Astrocyte of the cerebellum (primary cell): ENCODE data around the gene AGBL1.

Source experiments
- DNase-seq: peaks from one replicate; pipeline ENCODE4 v3.0.0-alpha.2; 2011; ENCODE audit warnings: low read depth
- H3K4me3 ChIP-seq: 2 replicates; pipeline ENCODE4 v1.5.1; 2011; ENCODE audit warnings: mild to moderate bottlenecking, low read depth, low read length, moderate library complexity
- CTCF ChIP-seq: IDR thresholded peaks from 2 replicates; pipeline ENCODE4 v1.5.1; 2012; ENCODE audit warnings: low read length, low read depth, moderate library complexity, mild to moderate bottlenecking; ENCODE audit errors: missing control alignments
- in situ Hi-C: cut with HindIII; loops from 2 replicates; pipeline ENCODE4 v1.10.0; 2017; ENCODE audit warnings: low sequenced_read_pairs

AGBL1 gene

GRCh38 chr15:86735247-86736040, 655.8 kb downstream of the AGBL1 start:
- no peak overlapping the region for H3K4me3 ChIP-seq
- no peak for TF ChIP-seq CTCF
- DNase-seq: no peak
- in situ Hi-C loops: no loop called here

DNA sequence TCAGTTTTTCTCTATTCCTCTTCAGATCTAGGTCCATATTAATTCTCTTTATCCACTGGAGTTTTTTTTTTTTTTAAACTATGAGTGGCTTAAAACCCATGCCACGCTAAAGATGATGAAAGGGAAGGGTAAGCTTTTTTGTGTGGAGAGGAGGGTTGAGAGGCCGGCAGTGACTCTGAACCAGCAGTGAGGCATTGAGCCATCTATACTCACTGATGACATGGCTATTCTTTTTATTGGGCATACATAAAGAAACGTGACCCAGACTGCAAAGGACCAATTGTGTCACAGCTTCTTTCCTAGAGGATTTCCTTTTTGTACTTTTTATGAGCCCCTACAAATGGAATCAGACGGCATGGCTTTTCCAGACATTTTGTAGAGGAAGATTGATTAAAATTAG, 662.2 kb downstream of the AGBL1 start:
- in situ Hi-C loops: no loop called here
- no peak overlapping the region for H3K4me3 ChIP-seq
- TF ChIP-seq CTCF: no peak
- DNase-seq: no peak

DNA sequence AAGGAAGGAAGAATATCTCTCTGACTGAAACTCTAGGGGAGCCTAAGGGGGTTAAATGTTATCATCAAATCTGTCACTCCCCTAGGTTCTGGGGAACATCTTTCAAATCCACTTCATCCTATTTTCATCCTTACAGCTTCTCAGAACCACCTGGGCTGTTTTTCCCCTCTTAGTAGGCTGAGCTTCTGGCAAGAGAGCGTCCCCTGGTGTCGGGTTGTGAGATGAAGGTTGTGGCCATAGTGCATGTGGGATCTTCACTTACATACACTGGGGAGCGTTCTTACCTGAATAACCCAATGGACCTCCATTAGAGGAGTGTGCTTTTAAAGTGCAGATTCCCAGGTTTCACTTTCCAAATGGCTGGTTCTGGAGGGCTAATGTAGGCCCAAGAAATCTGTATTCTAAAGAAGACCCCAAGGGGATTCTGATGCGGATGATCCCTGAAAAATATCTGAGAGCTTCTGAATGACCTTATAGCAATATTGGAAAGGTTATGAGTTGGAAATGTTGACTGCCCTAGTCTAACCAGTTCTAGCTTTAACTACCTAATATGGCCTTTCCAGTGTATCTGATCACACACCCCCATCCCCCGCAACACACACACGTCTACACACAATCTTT, 663.7 kb downstream of the AGBL1 start:
- peak; percentile 28 for TF ChIP-seq CTCF
- H3K4me3 ChIP-seq: no peak overlapping the region
- in situ Hi-C loops: no loop called here
- no peak for DNase-seq

DNA sequence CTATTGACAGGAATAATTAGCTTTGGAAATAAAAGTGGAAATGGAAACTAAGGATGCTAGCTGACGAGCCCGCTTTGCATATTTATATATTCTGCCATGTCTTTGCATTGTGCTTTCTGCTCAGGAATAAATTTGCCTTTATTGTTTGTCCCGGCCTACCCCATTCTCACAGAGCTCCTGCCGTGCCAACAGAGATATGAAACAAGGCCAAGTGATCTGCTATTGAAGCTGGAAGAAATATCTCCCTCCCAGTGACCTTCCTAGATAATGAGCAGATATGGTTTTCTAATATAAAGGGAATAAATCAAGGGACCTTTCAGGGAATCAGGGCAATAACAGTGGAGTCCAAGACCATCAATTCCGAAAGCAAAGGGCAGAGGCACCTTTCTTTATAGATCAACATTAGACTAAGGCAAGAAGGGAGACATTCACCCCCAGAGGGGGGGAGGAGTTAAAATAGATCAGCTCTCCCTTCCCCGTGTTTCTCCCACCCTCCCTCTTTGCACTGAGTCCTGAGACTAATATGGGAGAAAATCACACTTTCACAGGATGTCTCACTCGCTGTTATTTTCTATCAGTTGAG, 664.6 kb downstream of the AGBL1 start:
- no peak for DNase-seq
- no peak overlapping the region for H3K4me3 ChIP-seq
- TF ChIP-seq CTCF: no peak
- in situ Hi-C loops: no loop called here

GRCh38 chr15:86751116-86751515, 671.4 kb downstream of the AGBL1 start:
- no peak for TF ChIP-seq CTCF
- no peak overlapping the region for H3K4me3 ChIP-seq
- in situ Hi-C loops: no loop called here
- no peak for DNase-seq

- in situ Hi-C loops: no loop called here
- no peak overlapping the region for H3K4me3 ChIP-seq
- no peak for DNase-seq
- no peak for TF ChIP-seq CTCF
Observed at GRCh38 chr15:86754846-86755245, 675.2 kb downstream of the AGBL1 start.
